IMR-90 (cell line): ENCODE measurements around the gene TRIM66. TPM values are rescaled to one million over a fixed set of nuclear protein-coding genes. Genes with fewer than 3 reads are reported as not detected.

Source experiments
- ATAC-seq: fragments of 200-7000 bp; cut with Tn5 transposase; 2 replicates; pipeline ENCODE4 v1.9.1; 2020; ENCODE audit warnings: low read depth, mild to moderate bottlenecking, moderate library complexity
- BruUV-seq: library from RNA; stranded (reverse); fragments of 400-500 nt; replicated peaks from 2 replicates; lab custom pipeline; 2021; lab: Mats Ljungman, UMichigan
- CTCF ChIA-PET: fragments of 300-600 bp; formaldehyde crosslinking; extraction: SDS; loops from one replicate; lab custom pipeline; 2021; ENCODE audit warnings: antibody characterized with exemption; lab: Yijun Ruan, JAX
- POLR2A ChIA-PET: fragments of 300-600 bp; sonication (Branson Sonifier 250); formaldehyde crosslinking; loops from one replicate; lab custom pipeline; 2022; ENCODE audit warnings: antibody characterized with exemption; ENCODE audit not compliant: unreplicated experiment; lab: Charles Lee
- DNase-seq: peaks from one replicate; pipeline ENCODE4 v3.0.0; 2013
- H2AFZ ChIP-seq: replicated peaks from 2 replicates; pipeline ENCODE3; 2013; ENCODE audit warnings: low read length, mild to moderate bottlenecking; ENCODE audit not compliant: poor library complexity
- H2AK5ac ChIP-seq: 2 replicates; pipeline ENCODE4 v1.6.1; 2013; ENCODE audit warnings: low read depth, low read length, inconsistent platforms
- H2AK9ac ChIP-seq: replicated peaks from 2 replicates; pipeline ENCODE3; 2013; ENCODE audit warnings: mild to moderate bottlenecking, low read depth, low read length, moderate library complexity; ENCODE audit not compliant: poor library complexity
- H2BK120ac ChIP-seq: 2 replicates; pipeline ENCODE4 v1.6.1; 2013; ENCODE audit warnings: low read depth, low read length, inconsistent platforms
- H2BK15ac ChIP-seq: 3 replicates; pipeline ENCODE4 v1.6.1; 2013; ENCODE audit warnings: low read depth, low read length, inconsistent platforms
- H2BK20ac ChIP-seq: 2 replicates; pipeline ENCODE4 v1.6.1; 2013; ENCODE audit warnings: low read depth, mild to moderate bottlenecking, inconsistent platforms, low read length, moderate library complexity
- H2BK5ac ChIP-seq: 2 replicates; pipeline ENCODE4 v1.6.1; 2013; ENCODE audit warnings: mild to moderate bottlenecking, low read depth, low read length, inconsistent platforms; ENCODE audit not compliant: poor library complexity, severe bottlenecking
- H3K14ac ChIP-seq: replicated peaks from 2 replicates; pipeline ENCODE4 v1.6.1; 2013; ENCODE audit warnings: low read depth, low read length, inconsistent platforms
- H3K18ac ChIP-seq: 2 replicates; pipeline ENCODE4 v1.6.1; 2013; ENCODE audit warnings: low read depth, low read length, control low read depth
- H3K23ac ChIP-seq: 2 replicates; pipeline ENCODE4 v1.6.1; 2013; ENCODE audit warnings: low read depth, low read length, inconsistent platforms
- H3K27ac ChIP-seq: 2 replicates; pipeline ENCODE4 v1.5.1; 2013; ENCODE audit warnings: mild to moderate bottlenecking, control low read depth, low read length; ENCODE audit not compliant: insufficient read depth
- H3K27me3 ChIP-seq: 2 replicates; pipeline ENCODE4 v1.6.1; 2013; ENCODE audit warnings: low read length; ENCODE audit not compliant: control insufficient read depth, insufficient read depth
- H3K36me3 ChIP-seq: 2 replicates; pipeline ENCODE4 v1.6.1; 2013; ENCODE audit warnings: low read length, mixed read lengths; ENCODE audit not compliant: control insufficient read depth, insufficient read depth
- H3K4ac ChIP-seq: 2 replicates; pipeline ENCODE4 v1.6.1; 2013; ENCODE audit warnings: low read depth, low read length, inconsistent platforms
- H3K4me1 ChIP-seq: 2 replicates; pipeline ENCODE4 v1.6.1; 2013; ENCODE audit warnings: low read length, mixed read lengths; ENCODE audit not compliant: control insufficient read depth, insufficient read depth
- H3K4me2 ChIP-seq: 2 replicates; pipeline ENCODE4 v1.6.1; 2013; ENCODE audit warnings: low read depth, mild to moderate bottlenecking, control low read depth, low read length, moderate library complexity
- H3K4me3 ChIP-seq: 2 replicates; pipeline ENCODE4 v1.5.1; 2013; ENCODE audit warnings: low read depth, mild to moderate bottlenecking, control low read depth, low read length, moderate library complexity; ENCODE audit not compliant: insufficient read depth
- H3K56ac ChIP-seq: 2 replicates; pipeline ENCODE4 v1.6.1; 2013; ENCODE audit warnings: low read length, inconsistent platforms; ENCODE audit not compliant: insufficient read depth; ENCODE audit errors: extremely low read depth
- H3K79me1 ChIP-seq, 2 experiments: 2 replicates each; pipeline ENCODE4 v1.6.1; 2013; ENCODE audit warnings: low read length in 2 of 2, inconsistent platforms in 1 of 2, low read depth in 1 of 2
- H3K9ac ChIP-seq: 2 replicates; pipeline ENCODE4 v1.6.1; 2013; ENCODE audit warnings: low read depth, low read length, control low read depth
- H3K9me1 ChIP-seq: 2 replicates; pipeline ENCODE4 v1.6.1; 2013; ENCODE audit warnings: low read length, inconsistent platforms; ENCODE audit not compliant: insufficient read depth
- H3K9me3 ChIP-seq: 2 replicates; pipeline ENCODE4 v1.6.1; 2013; ENCODE audit warnings: low read length; ENCODE audit not compliant: control insufficient read depth, insufficient read depth
- H4K20me1 ChIP-seq: 2 replicates; pipeline ENCODE4 v1.6.1; 2013; ENCODE audit warnings: low read length, inconsistent platforms; ENCODE audit not compliant: insufficient read depth
- H4K5ac ChIP-seq: 2 replicates; pipeline ENCODE4 v1.6.1; 2013; ENCODE audit warnings: mild to moderate bottlenecking, low read depth, low read length, control low read depth
- H4K8ac ChIP-seq, 2 experiments: 2 replicates each; pipeline ENCODE4 v1.6.1; 2013; ENCODE audit warnings: low read depth in 2 of 2, low read length in 2 of 2, control low read depth in 1 of 2, inconsistent platforms in 1 of 2
- H4K91ac ChIP-seq: 2 replicates; pipeline ENCODE4 v1.6.1; 2013; ENCODE audit warnings: low read depth, low read length, inconsistent platforms; ENCODE audit not compliant: insufficient read depth
- BHLHE40 ChIP-seq: fragments of 150-350 bp; IDR thresholded peaks from 2 replicates; pipeline ENCODE4 v1.6.1; 2016; ENCODE audit warnings: mild to moderate bottlenecking, low read depth, low read length
- CEBPB ChIP-seq: IDR thresholded peaks from 2 replicates; pipeline ENCODE4 v1.6.1; 2012; ENCODE audit warnings: low read depth, low read length, improper control_type of control experiment
- CHD1 ChIP-seq: IDR thresholded peaks from 2 replicates; pipeline ENCODE4 v1.6.1; 2012; ENCODE audit warnings: low read depth, low read length, improper control_type of control experiment
- FOS ChIP-seq: fragments of 150-350 bp; IDR thresholded peaks from 2 replicates; pipeline ENCODE4 v1.6.1; 2016; ENCODE audit warnings: low read depth, low read length
- MAFK ChIP-seq: IDR thresholded peaks from 2 replicates; pipeline ENCODE4 v1.6.1; 2012; ENCODE audit warnings: low read depth, low read length, improper control_type of control experiment
- MAZ ChIP-seq: IDR thresholded peaks from 2 replicates; pipeline ENCODE4 v1.6.1; 2012; ENCODE audit warnings: low read depth, mild to moderate bottlenecking, low read length, improper control_type of control experiment, moderate library complexity, borderline replicate concordance
- MXI1 ChIP-seq: IDR thresholded peaks from 2 replicates; pipeline ENCODE4 v1.6.1; 2012; ENCODE audit warnings: low read depth, mild to moderate bottlenecking, low read length, moderate library complexity, borderline replicate concordance
- NFE2L2 ChIP-seq: fragments of 150-350 bp; IDR thresholded peaks from 2 replicates; pipeline ENCODE4 v1.6.1; 2016; ENCODE audit warnings: low read depth, mild to moderate bottlenecking, low read length
- POLR2A ChIP-seq: IDR thresholded peaks from 2 replicates; pipeline ENCODE4 v1.6.1; 2012; ENCODE audit warnings: mild to moderate bottlenecking, low read depth, low read length
- RAD21 ChIP-seq: IDR thresholded peaks from 2 replicates; pipeline ENCODE4 v1.6.1; 2012; ENCODE audit warnings: low read length, improper control_type of control experiment
- RCOR1 ChIP-seq: IDR thresholded peaks from 2 replicates; pipeline ENCODE4 v1.6.1; 2012; ENCODE audit warnings: mild to moderate bottlenecking, low read length, improper control_type of control experiment; ENCODE audit not compliant: insufficient replicate concordance
- RFX5 ChIP-seq: IDR thresholded peaks from 2 replicates; pipeline ENCODE4 v1.8.0; 2012; ENCODE audit warnings: low read depth, mild to moderate bottlenecking, low read length, moderate library complexity
- SMC3 ChIP-seq: fragments of 150-350 bp; IDR thresholded peaks from 2 replicates; pipeline ENCODE4 v1.6.1; 2016; ENCODE audit warnings: low read depth, mild to moderate bottlenecking, antibody characterized with exemption, low read length, moderate library complexity
- WGBS, 2 experiments: methylation state at CpG; one replicate each; pipeline versions ENCODE4 v1.1.5 to v1.1.7; 2013; ENCODE audit warnings: missing lambda C conversion rate in 2 of 2; ENCODE audit not compliant: insufficient read length in 1 of 2; ENCODE audit errors: extremely low coverage in 2 of 2; 5-methylcytosine and 5-hydroxymethylcytosine counted together
- dilution Hi-C: fragments of 300-500 bp; cut with HindIII; formaldehyde crosslinking; loops from one replicate; pipeline ENCODE4 v1.14.3; 2018; ENCODE audit warnings: low sequenced_read_pairs; ENCODE audit not compliant: unreplicated experiment
- in situ Hi-C: fragments of 300-500 bp; cut with MboI; formaldehyde crosslinking; loops from 3 replicates; pipeline ENCODE4 v1.14.3; 2019; ENCODE audit warnings: low sequenced_read_pairs, inconsistent platforms, mixed read lengths
- intact Hi-C: fragments of 100-400 bp; cut with micrococcal nuclease; formaldehyde crosslinking; loops from 2 replicates; pipeline ENCODE4 v1.10.0; 2022
- polyA plus RNA-seq, 3 experiments: library from polyadenylated mRNA; depleted of rRNA; stranded (reverse); fragments of >200 nt; gene quantifications; 2 replicates each; pipeline ENCODE4 v1.2.3, GENCODE V29; 2012; ENCODE audit warnings: low replicate concordance in 1 of 3
- total RNA-seq: library from RNA; depleted of rRNA; stranded (reverse); fragments of >200 nt; gene quantifications from 2 replicates; pipeline ENCODE4 v1.2.3, GENCODE V29; 2012
- TF ChIP-seq, protein P1 (sequence below): fragments of 150-350 bp; IDR thresholded peaks from 2 replicates; pipeline ENCODE4 v1.6.1; 2017; ENCODE audit warnings: mild to moderate bottlenecking, antibody characterized with exemption, low read length, low read depth
- TF ChIP-seq, protein P2 (sequence below): fragments of 150-350 bp; IDR thresholded peaks from 2 replicates; pipeline ENCODE4 v1.6.1; 2016; ENCODE audit warnings: low read depth, mild to moderate bottlenecking, low read length, moderate library complexity, borderline replicate concordance
- TF ChIP-seq, protein P3 (sequence below): conservative IDR thresholded peaks from 2 replicates; pipeline ENCODE4 v1.5.1; 2012; ENCODE audit warnings: mild to moderate bottlenecking, low read depth, low read length, improper control_type of control experiment

The TRIM66 gene
- total and polyA plus RNA-seq, 2 of the 4 experiments (the other 2 are of a cell fraction), result 4.4 to 5.0 TPM

DNA sequence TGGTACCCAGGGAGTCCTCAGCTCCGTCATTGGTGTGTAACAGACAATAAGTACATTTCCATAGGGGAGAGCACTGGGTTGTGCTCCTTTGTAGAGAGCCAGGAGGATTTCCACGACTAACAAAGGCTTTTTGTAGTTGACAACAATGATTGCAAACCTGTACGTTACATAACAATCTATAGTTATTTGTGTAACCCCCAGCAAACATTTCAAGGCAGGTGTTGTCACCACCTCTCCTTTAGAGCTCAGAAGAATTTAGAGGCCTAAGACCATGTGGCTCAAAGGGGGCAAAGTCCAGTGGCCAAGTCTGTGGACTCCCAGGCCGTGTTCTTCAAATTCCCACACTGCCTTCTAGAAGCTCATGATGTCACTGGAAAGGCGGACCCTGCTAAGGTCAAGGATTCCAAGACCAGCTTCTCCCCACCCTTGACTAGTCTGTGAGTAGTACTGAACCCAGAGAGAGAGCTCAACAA lies 15.9 kb upstream of the TRIM66 start:
- intact Hi-C loops, result loop anchor here (10.0 kb wide), 1 partner anchor 436 kb away; no protein-coding TSS in a partner anchor
- Histone ChIP-seq H2BK120ac (no peak overlapping the region), H3K4me2 (no peak overlapping the region), H3K23ac (no peak overlapping the region; the same call in 1 of the 2 replicates), H3K36me3 (peaks cover 88% of the 10 kb centered on the region), H3K9ac (no peak overlapping the region), H3K4me3 (no peak overlapping the region), H3K18ac (no peak overlapping the region), H3K79me1 (peaks cover 25 to 76% of the 10 kb centered on the region in 2 experiments), H3K9me3 (no peaks in the 10 kb centered on the region), H4K8ac (no peak overlapping the region), H2BK20ac (no peak overlapping the region), H2BK15ac (no peak overlapping the region), H4K91ac (no peak overlapping the region), H2AFZ (no peak overlapping the region), H3K27me3 (no peaks in the 10 kb centered on the region), H3K27ac (no peak overlapping the region), H2BK5ac (no peak overlapping the region), H3K4me1 (peaks cover 10% of the 10 kb centered on the region), H2AK9ac (no peak overlapping the region), H3K4ac (no peak overlapping the region), H3K56ac (no peak overlapping the region), H4K20me1 (no peaks in the 10 kb centered on the region), H3K14ac (no peak overlapping the region), H4K5ac (no peak overlapping the region), H2AK5ac (peak overlapping the region; percentile 44; the same call in 1 of the 2 replicates), H3K9me1 (peaks cover 11% of the 10 kb centered on the region; the same call in 1 of the 2 replicates)
- TF ChIP-seq CEBPB (no peak), FOS (no peak), RFX5 (no peak), POLR2A (no peak), MAZ (no peak), SMC3 (no peak), NFE2L2 (no peak), RAD21 (no peak), RCOR1 (no peak), BHLHE40 (no peak), MXI1 (no peak), MAFK (no peak), CHD1 (no peak)
- TF ChIP-seq, protein P1, sequence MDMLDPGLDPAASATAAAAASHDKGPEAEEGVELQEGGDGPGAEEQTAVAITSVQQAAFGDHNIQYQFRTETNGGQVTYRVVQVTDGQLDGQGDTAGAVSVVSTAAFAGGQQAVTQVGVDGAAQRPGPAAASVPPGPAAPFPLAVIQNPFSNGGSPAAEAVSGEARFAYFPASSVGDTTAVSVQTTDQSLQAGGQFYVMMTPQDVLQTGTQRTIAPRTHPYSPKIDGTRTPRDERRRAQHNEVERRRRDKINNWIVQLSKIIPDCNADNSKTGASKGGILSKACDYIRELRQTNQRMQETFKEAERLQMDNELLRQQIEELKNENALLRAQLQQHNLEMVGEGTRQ, result no peak
- TF ChIP-seq, protein P2, sequence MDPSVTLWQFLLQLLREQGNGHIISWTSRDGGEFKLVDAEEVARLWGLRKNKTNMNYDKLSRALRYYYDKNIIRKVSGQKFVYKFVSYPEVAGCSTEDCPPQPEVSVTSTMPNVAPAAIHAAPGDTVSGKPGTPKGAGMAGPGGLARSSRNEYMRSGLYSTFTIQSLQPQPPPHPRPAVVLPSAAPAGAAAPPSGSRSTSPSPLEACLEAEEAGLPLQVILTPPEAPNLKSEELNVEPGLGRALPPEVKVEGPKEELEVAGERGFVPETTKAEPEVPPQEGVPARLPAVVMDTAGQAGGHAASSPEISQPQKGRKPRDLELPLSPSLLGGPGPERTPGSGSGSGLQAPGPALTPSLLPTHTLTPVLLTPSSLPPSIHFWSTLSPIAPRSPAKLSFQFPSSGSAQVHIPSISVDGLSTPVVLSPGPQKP, result no peak
- TF ChIP-seq, protein P3, sequence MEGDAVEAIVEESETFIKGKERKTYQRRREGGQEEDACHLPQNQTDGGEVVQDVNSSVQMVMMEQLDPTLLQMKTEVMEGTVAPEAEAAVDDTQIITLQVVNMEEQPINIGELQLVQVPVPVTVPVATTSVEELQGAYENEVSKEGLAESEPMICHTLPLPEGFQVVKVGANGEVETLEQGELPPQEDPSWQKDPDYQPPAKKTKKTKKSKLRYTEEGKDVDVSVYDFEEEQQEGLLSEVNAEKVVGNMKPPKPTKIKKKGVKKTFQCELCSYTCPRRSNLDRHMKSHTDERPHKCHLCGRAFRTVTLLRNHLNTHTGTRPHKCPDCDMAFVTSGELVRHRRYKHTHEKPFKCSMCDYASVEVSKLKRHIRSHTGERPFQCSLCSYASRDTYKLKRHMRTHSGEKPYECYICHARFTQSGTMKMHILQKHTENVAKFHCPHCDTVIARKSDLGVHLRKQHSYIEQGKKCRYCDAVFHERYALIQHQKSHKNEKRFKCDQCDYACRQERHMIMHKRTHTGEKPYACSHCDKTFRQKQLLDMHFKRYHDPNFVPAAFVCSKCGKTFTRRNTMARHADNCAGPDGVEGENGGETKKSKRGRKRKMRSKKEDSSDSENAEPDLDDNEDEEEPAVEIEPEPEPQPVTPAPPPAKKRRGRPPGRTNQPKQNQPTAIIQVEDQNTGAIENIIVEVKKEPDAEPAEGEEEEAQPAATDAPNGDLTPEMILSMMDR, result no peak
- DNase-seq, result no peak
- WGBS, 2 experiments, result no CpG with 5 or more reads among the region's 5 CpGs
- POLR2A ChIA-PET, result no interaction called here
- in situ Hi-C loops, result loop anchor here (25.0 kb wide), 1 partner anchor 439 kb away; no protein-coding TSS in a partner anchor
- ATAC-seq, result no peak
- dilution Hi-C loops, result no loop called here
- BruUV-seq, result no TSS peak
- CTCF ChIA-PET, result no interaction called here
